Liver (tissue), 9 donors: ENCODE data around the gene ZNF132. TPM values are rescaled to one million over a fixed set of nuclear protein-coding genes. Genes with fewer than 3 reads are reported as not detected.
"Not testable (repeated sequence)": the region's sequence is repeated elsewhere in the genome, so short reads cannot be mapped to it uniquely, and the experiment has no call there.

ENCODE experiments used
- DNase-seq: peaks from one replicate; pipeline ENCODE4 v3.0.0-alpha.2; 2017; ENCODE audit warnings: low spot score
- H3K27ac ChIP-seq, 2 donors: one replicate each; pipeline ENCODE4 v1.7.0; 2013; ENCODE audit warnings: inconsistent platforms in 2 of 2, low read length in 2 of 2, control low read depth in 1 of 2, low read depth in 1 of 2, mild to moderate bottlenecking in 1 of 2
- H3K27me3 ChIP-seq, 4 donors: one replicate each; pipeline versions ENCODE4 v1.6.1 to v1.7.0; 2013; ENCODE audit warnings: low read length in 3 of 4, inconsistent platforms in 1 of 4, mild to moderate bottlenecking in 1 of 4, moderate library complexity in 1 of 4; ENCODE audit not compliant: control insufficient read depth in 4 of 4, insufficient read depth in 4 of 4
- H3K36me3 ChIP-seq, 4 donors: one replicate each; pipeline versions ENCODE4 v1.6.1 to v1.7.0; 2013; ENCODE audit warnings: low read length in 3 of 4, mild to moderate bottlenecking in 3 of 4, low read depth in 1 of 4, moderate library complexity in 1 of 4; ENCODE audit not compliant: control insufficient read depth in 4 of 4, insufficient read depth in 3 of 4
- H3K4me1 ChIP-seq, 4 donors: one replicate each; pipeline versions ENCODE4 v1.6.1 to v1.7.0; 2013; ENCODE audit warnings: low read length in 3 of 4, mild to moderate bottlenecking in 3 of 4, moderate library complexity in 1 of 4; ENCODE audit not compliant: control insufficient read depth in 4 of 4, insufficient read depth in 4 of 4
- H3K4me3 ChIP-seq, 3 donors: one replicate each; pipeline versions ENCODE4 v1.6.1 to v1.7.0; 2013; ENCODE audit warnings: low read length in 3 of 3, control low read depth in 1 of 3, low read depth in 1 of 3, mild to moderate bottlenecking in 1 of 3
- H3K9ac ChIP-seq, 2 donors: one replicate each; pipeline ENCODE4 v1.7.0; 2013; ENCODE audit warnings: low read length in 2 of 2, mild to moderate bottlenecking in 2 of 2, moderate library complexity in 2 of 2, control low read depth in 1 of 2, low read depth in 1 of 2
- H3K9me3 ChIP-seq, 4 donors: one replicate each; pipeline versions ENCODE4 v1.6.1 to v1.7.0; 2013; ENCODE audit warnings: low read length in 3 of 4; ENCODE audit not compliant: control insufficient read depth in 4 of 4
- ATF3 ChIP-seq: IDR thresholded peaks from 2 replicates; pipeline ENCODE4 v1.6.1; 2016; ENCODE audit warnings: antibody characterized with exemption
- CTCF ChIP-seq: fragments of 150-350 bp; IDR thresholded peaks from 2 replicates; pipeline ENCODE4 v1.5.1; 2017; ENCODE audit warnings: improper control_type of control experiment, low read depth, low read length; ENCODE audit not compliant: missing input control
- EGR1 ChIP-seq, 2 donors: IDR thresholded peaks; 2 replicates each; pipeline ENCODE4 v1.6.1; 2016 to 2018; ENCODE audit warnings: antibody characterized with exemption in 2 of 2, low read depth in 2 of 2
- FOXA1 ChIP-seq: IDR thresholded peaks from 2 replicates; pipeline ENCODE4 v1.6.1; 2016; ENCODE audit warnings: antibody characterized with exemption
- GABPA ChIP-seq, 2 donors: IDR thresholded peaks in 1 of 2; conservative IDR thresholded peaks in 1 of 2; 2 replicates each; pipeline ENCODE4 v1.6.1; 2016; ENCODE audit warnings: antibody characterized with exemption in 2 of 2, mild to moderate bottlenecking in 1 of 2, moderate library complexity in 1 of 2
- HNF4A ChIP-seq, 2 donors: conservative IDR thresholded peaks; 2 replicates each; pipeline ENCODE4 v1.6.1; 2016; ENCODE audit warnings: antibody characterized with exemption in 2 of 2, mild to moderate bottlenecking in 2 of 2
- HNF4G ChIP-seq: IDR thresholded peaks from 2 replicates; pipeline ENCODE4 v1.6.1; 2016; ENCODE audit warnings: antibody characterized with exemption
- JUND ChIP-seq, 2 donors: IDR thresholded peaks; 2 replicates each; pipeline ENCODE4 v1.6.1; 2016; ENCODE audit warnings: antibody characterized with exemption in 2 of 2
- MAX ChIP-seq: IDR thresholded peaks from 2 replicates; pipeline ENCODE4 v1.6.1; 2016; ENCODE audit warnings: antibody characterized with exemption
- RAD21 ChIP-seq, 2 donors: IDR thresholded peaks; 2 replicates each; pipeline ENCODE4 v1.6.1; 2016; ENCODE audit warnings: antibody characterized with exemption in 2 of 2, mild to moderate bottlenecking in 2 of 2
- REST ChIP-seq: IDR thresholded peaks from 2 replicates; pipeline ENCODE4 v1.6.1; 2016; ENCODE audit warnings: antibody characterized with exemption, mild to moderate bottlenecking
- RXRA ChIP-seq, 2 donors: IDR thresholded peaks; 2 replicates each; pipeline ENCODE4 v1.6.1; 2017 to 2018; ENCODE audit warnings: antibody characterized with exemption in 2 of 2, mild to moderate bottlenecking in 1 of 2
- TAF1 ChIP-seq: conservative IDR thresholded peaks from 2 replicates; pipeline ENCODE4 v1.6.1; 2016; ENCODE audit warnings: antibody characterized with exemption, mild to moderate bottlenecking
- YY1 ChIP-seq: IDR thresholded peaks from 2 replicates; pipeline ENCODE4 v1.6.1; 2016; ENCODE audit warnings: antibody characterized with exemption, mild to moderate bottlenecking
- WGBS: extraction: QIAGEN DNeasy Blood & Tissue Kit; methylation state at CpG from one replicate; pipeline ENCODE4 v1.1.7; 2013; 5-methylcytosine and 5-hydroxymethylcytosine counted together
- polyA plus RNA-seq, 2 donors: library from polyadenylated mRNA; stranded (reverse) in 1 of 2; unstranded in 1 of 2; fragments of 200-250 nt in 1 of 2; fragments of >200 nt in 1 of 2; fragmentation: Nextera tagmentation in 1 of 2; extraction: Ambion mirVana in 1 of 2; gene quantifications; one replicate each; pipeline versions ENCODE4 v1.2.1 to v1.2.3, GENCODE V29; 2013 to 2015
- total RNA-seq, 2 donors: library from RNA; depleted of rRNA; stranded (reverse); fragments of >200 nt; gene quantifications; one replicate each; pipeline ENCODE4 v1.2.3, GENCODE V29; 2014
- donor health status: healthy.
- donor health status: healthy.
- donor health status: healthy.
- donor health status: healthy.
- donor health status: healthy.

ZNF132 gene
- total and polyA plus RNA-seq, 4 donors: 0.64 to 2.0 (median 1.0) TPM

GRCh38 chr19:58471736-58472135 is 31.8 kb upstream of the ZNF132 start:
- Histone ChIP-seq H3K9me3 (no peaks in the 10 kb centered on the region), H3K27ac (no peak overlapping the region), H3K4me3 (no peak overlapping the region), H3K36me3 (peaks cover 0 to 7% (median 4%) of the 10 kb centered on the region in 4 donors), H3K27me3 (no peaks in the 10 kb centered on the region), H3K4me1 (peaks cover 7 to 32% (median 21%) of the 10 kb centered on the region in 4 donors), H3K9ac (no peak overlapping the region)
- WGBS: 97% methylated on average over 39 of the region's 39 CpGs
- DNase-seq: no peak
- TF ChIP-seq TAF1 (no peak), YY1 (no peak), ATF3 (no peak), HNF4G (no peak), RAD21 (IDR thresholded peaks at IDR 0.05) (no peak), RXRA (IDR thresholded peaks at IDR 0.05) (no peak), GABPA (IDR thresholded peaks at IDR 0.05 in 1 of 2, conservative IDR thresholded peaks at IDR 0.05 in 1 of 2) (no peak), CTCF (no peak), EGR1 (IDR thresholded peaks at IDR 0.05; ENCODE audit: low read depth in 2 of 2) (no peak)

GRCh38 chr19:58470837-58471543 is 31.0 kb upstream of the ZNF132 start:
- not testable (repeated sequence) for H3K27ac ChIP-seq, H3K4me3 ChIP-seq, H3K36me3 ChIP-seq, H3K9ac ChIP-seq, H3K9me3 ChIP-seq, H3K27me3 ChIP-seq, DNase-seq
- peaks cover 7 to 32% (median 24%) of the 10 kb centered on the region in 4 donors for H3K4me1 ChIP-seq
- 97% methylated on average over 35 of the region's 53 CpGs for WGBS

- Histone ChIP-seq H3K9me3 (no peaks in the 10 kb centered on the region), H3K9ac (no peak overlapping the region), H3K4me1 (peaks cover 7 to 23% (median 16%) of the 10 kb centered on the region in 4 donors), H3K36me3 (peaks cover 0 to 7% (median 4%) of the 10 kb centered on the region in 4 donors), H3K27me3 (no peaks in the 10 kb centered on the region), H3K4me3 (no peak overlapping the region), H3K27ac (no peak overlapping the region)
- TF ChIP-seq EGR1 (IDR thresholded peaks at IDR 0.05; ENCODE audit: low read depth in 2 of 2): no peak
- no peak for TF ChIP-seq HNF4G
- TF ChIP-seq YY1: no peak
- no peak for TF ChIP-seq FOXA1
- TF ChIP-seq HNF4A (conservative IDR thresholded peaks at IDR 0.05): no peak
- no peak for TF ChIP-seq TAF1
- TF ChIP-seq RAD21 (IDR thresholded peaks at IDR 0.05): no peak
- TF ChIP-seq GABPA (IDR thresholded peaks at IDR 0.05 in 1 of 2, conservative IDR thresholded peaks at IDR 0.05 in 1 of 2): no peak
- no peak for TF ChIP-seq REST
- TF ChIP-seq RXRA (IDR thresholded peaks at IDR 0.05): no peak
- no peak for TF ChIP-seq ATF3
- TF ChIP-seq CTCF: no peak
- TF ChIP-seq MAX: no peak
- TF ChIP-seq JUND (IDR thresholded peaks at IDR 0.05): no peak
- WGBS: 92% methylated on average over 17 of the region's 17 CpGs
- no peak for DNase-seq
These were observed 29.5 kb upstream of the ZNF132 start for GRCh38 chr19:58469241-58470013.
